Activated CD8-positive, alpha-beta T cell treated with anti-CD3 and anti-CD28 coated beads for 36 hours (primary cell): ENCODE data around the gene EPHA10. TPM values are rescaled to one million over a fixed set of nuclear protein-coding genes. Genes with fewer than 3 reads are reported as not detected.

Experiments
- ATAC-seq: fragments of 200-7000 bp; cut with Tn5 transposase; one replicate; pipeline ENCODE4 v1.10.0; 2021; ENCODE audit warnings: mild to moderate bottlenecking, moderate library complexity
- CTCF ChIA-PET: fragments of 350-600 bp; sonication (Branson Sonifier 250); formaldehyde crosslinking; loops from one replicate; lab custom pipeline; 2021; ENCODE audit warnings: antibody characterized with exemption; lab: Charles Lee
- POLR2A ChIA-PET: fragments of 350-600 bp; sonication (Branson Sonifier 250); formaldehyde crosslinking; loops from one replicate; lab custom pipeline; 2021; ENCODE audit warnings: antibody characterized with exemption; lab: Charles Lee
- DNase-seq: peaks from one replicate; pipeline ENCODE4 v3.0.0-alpha.2; 2020
- H3K27ac Mint-ChIP-seq: one replicate; pipeline ENCODE4 v1.8.0; 2021; ENCODE audit warnings: mild to moderate bottlenecking, mixed read lengths
- H3K27me3 Mint-ChIP-seq: one replicate; pipeline ENCODE4 v1.8.0; 2021; ENCODE audit warnings: mixed read lengths
- H3K36me3 Mint-ChIP-seq: one replicate; pipeline ENCODE4 v1.8.0; 2021; ENCODE audit warnings: low read depth, mixed read lengths
- H3K4me1 Mint-ChIP-seq: one replicate; pipeline ENCODE4 v1.8.0; 2021; ENCODE audit warnings: low read depth, mixed read lengths
- H3K4me3 Mint-ChIP-seq: one replicate; pipeline ENCODE4 v1.8.0; 2021; ENCODE audit warnings: mild to moderate bottlenecking, moderate library complexity, mixed read lengths
- H3K9me3 Mint-ChIP-seq: one replicate; pipeline ENCODE4 v1.8.0; 2021; ENCODE audit warnings: mixed read lengths
- intact Hi-C: fragments of 100-400 bp; cut with micrococcal nuclease; formaldehyde crosslinking; loops from one replicate; pipeline ENCODE4 v1.10.0; 2022
- total RNA-seq, 2 experiments: library from RNA; stranded (reverse); gene quantifications; one replicate each; pipeline ENCODE4 v1.2.3, GENCODE V29; 2021
- TF ChIP-seq, protein P1 (sequence below): fragments of 200-600 bp; IDR thresholded peaks from one replicate; pipeline ENCODE4 v1.8.0; 2022; ENCODE audit warnings: antibody characterized with exemption, mild to moderate bottlenecking

Gene EPHA10
- total RNA-seq, 2 experiments from 2014 or later, result not detected

DNA sequence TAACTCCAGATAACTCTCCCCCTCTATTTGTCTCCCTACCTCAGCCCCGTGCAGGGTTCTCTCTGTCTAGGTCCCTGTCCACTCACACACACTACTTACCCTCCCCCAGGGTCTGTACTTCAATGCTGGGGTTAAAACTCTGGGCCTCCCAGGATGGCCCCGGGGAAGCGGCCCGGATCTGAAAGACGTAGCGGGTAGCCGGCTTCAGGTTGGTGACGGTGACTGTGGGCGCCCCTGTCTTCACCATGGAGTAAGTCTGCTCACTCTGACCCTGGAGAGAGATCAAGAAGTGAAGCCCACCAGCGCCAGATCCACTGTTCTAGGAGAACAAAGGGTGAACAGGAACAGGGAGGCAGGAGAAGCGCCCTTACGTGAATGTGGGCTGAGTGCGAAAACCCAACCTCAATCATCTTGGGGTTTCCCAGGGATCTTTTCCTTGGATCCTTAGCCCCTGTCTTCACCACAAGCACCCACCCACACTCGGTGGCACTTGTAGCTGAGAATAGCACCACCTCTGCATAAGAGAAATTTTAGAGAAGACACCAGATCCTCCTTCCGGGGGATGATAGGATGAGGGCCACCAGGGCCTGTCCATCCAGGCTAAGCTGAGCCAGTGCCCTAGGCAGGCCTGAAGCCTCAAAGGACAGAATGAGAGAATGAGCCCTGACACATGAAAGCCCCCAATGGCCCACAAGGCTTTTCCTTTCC lies 33.5 kb downstream of the EPHA10 start:
- Mint-ChIP-seq H3K4me3 (no peak overlapping the region), H3K36me3 (no peaks in the 10 kb centered on the region), H3K9me3 (no peaks in the 10 kb centered on the region), H3K27me3 (peaks cover 49% of the 10 kb centered on the region), H3K4me1 (no peaks in the 10 kb centered on the region), H3K27ac (no peak overlapping the region)
- ChIA-PET POLR2A (no interaction called here), CTCF (no interaction called here)
- intact Hi-C loops, result no loop called here
- TF ChIP-seq, protein P1, sequence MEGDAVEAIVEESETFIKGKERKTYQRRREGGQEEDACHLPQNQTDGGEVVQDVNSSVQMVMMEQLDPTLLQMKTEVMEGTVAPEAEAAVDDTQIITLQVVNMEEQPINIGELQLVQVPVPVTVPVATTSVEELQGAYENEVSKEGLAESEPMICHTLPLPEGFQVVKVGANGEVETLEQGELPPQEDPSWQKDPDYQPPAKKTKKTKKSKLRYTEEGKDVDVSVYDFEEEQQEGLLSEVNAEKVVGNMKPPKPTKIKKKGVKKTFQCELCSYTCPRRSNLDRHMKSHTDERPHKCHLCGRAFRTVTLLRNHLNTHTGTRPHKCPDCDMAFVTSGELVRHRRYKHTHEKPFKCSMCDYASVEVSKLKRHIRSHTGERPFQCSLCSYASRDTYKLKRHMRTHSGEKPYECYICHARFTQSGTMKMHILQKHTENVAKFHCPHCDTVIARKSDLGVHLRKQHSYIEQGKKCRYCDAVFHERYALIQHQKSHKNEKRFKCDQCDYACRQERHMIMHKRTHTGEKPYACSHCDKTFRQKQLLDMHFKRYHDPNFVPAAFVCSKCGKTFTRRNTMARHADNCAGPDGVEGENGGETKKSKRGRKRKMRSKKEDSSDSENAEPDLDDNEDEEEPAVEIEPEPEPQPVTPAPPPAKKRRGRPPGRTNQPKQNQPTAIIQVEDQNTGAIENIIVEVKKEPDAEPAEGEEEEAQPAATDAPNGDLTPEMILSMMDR, result no peak
- ATAC-seq (no peak), DNase-seq (no peak)

DNA sequence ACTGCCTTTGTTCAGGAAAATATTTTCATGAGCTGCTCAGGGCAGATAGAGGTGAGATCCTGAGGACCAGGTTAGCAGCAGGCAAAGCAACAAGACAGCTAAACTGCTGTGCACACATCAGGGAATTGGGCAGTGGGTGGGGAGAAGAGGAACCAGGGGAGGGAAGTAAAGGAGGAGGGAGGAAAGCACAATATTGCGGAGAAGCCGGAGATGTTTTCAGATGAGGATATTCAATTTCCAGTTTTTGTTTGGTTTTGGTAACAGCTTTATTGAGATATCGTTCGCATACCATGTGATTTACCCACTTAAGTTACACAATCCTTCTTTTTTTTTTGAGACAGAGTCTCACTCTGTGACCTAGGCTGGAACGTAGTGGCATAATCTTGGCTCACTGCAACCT lies 34.5 kb downstream of the EPHA10 start:
- CTCF ChIA-PET, result interaction anchor here (0.7 to 0.9 kb wide), 2 partner anchors 13 to 18 kb away, joined by 3 read pairs; no protein-coding TSS in a partner anchor
- TF ChIP-seq, protein P1, result no peak

DNA sequence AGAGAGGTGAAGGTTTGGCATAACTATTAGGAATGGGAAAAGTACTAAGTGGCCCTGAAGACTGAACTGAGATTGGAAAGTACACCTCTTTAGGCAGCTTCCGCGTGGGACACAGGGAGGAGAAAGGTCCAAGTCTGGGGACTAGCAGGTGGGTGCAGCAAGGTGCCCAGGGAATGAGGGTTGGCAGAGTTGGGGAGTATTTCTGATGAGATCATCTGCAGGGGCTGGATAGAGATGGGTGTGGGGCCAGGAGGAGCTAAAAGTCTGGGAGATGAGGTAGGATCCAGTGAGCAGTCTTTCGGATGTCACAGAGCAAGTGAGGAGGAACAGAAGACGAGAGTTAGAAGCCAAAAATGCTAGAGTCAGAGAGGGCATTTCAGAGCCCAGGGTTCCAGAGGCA lies 36.5 kb downstream of the EPHA10 start:
- ChIA-PET CTCF (no interaction called here), POLR2A (interaction anchor here (1.1 kb wide), 1 partner anchor 52 kb away, joined by 3 read pairs; no protein-coding TSS in a partner anchor)
- Mint-ChIP-seq H3K9me3 (no peaks in the 10 kb centered on the region), H3K4me1 (no peaks in the 10 kb centered on the region), H3K27me3 (peaks cover 30% of the 10 kb centered on the region), H3K4me3 (no peak overlapping the region), H3K36me3 (no peaks in the 10 kb centered on the region), H3K27ac (no peak overlapping the region)
- ATAC-seq (no peak), DNase-seq (no peak)
- TF ChIP-seq, protein P1, result no peak
- intact Hi-C loops, result no loop called here

More for the DNA sequence above, 34.5 kb downstream of the EPHA10 start:
- Mint-ChIP-seq H3K4me3 (no peak overlapping the region), H3K9me3 (no peaks in the 10 kb centered on the region), H3K27me3 (peaks cover 44% of the 10 kb centered on the region), H3K36me3 (no peaks in the 10 kb centered on the region), H3K4me1 (no peaks in the 10 kb centered on the region), H3K27ac (no peak overlapping the region)
- DNase-seq (no peak), ATAC-seq (no peak)
- intact Hi-C loops, result no loop called here
- POLR2A ChIA-PET, result interaction anchor here (0.6 kb wide), 1 partner anchor 53 kb away, joined by 3 read pairs; no protein-coding TSS in a partner anchor

DNA sequence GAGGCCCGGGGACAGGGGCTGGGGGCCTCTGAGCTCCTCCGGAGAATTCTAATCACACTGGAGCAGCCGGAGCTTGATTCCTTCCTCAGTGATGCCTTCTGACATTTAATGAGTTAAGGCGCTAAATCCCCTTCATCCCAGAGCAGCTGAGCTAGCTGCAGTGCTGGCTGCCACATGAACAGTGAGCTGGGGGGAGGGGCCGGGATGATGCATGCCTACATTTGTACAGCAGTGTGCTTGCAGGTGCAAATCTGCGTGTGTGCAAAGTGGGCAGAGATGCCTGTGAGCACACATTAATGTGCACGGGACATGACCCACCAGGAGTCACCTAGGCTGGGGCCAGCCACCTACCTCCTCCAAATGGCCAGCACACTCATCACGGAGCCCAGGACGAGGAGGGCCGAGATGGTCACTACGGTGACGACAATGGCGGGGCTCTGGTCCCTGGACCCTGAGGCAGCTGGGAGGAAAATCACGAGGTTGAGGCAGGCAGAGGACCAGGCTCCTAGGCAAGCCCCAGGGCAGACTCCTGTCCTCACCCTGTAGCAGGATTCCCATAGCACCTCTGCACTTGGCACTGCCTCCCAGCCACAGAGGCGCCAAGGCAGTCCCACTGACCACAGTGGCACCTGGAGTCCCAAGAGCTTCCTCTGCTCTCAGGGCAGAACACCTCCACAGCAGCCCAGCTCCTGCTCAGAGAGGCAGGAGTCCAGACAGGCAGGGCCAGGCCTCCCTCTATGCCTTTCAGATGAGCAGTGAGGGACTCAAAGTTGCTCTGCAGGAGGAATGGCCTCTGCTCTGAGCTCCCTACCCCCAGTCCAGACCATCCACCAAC lies 38.0 kb downstream of the EPHA10 start:
- TF ChIP-seq, protein P1, result no peak
- Mint-ChIP-seq H3K4me3 (no peak overlapping the region), H3K27me3 (peaks cover 22% of the 10 kb centered on the region), H3K9me3 (no peaks in the 10 kb centered on the region), H3K4me1 (no peaks in the 10 kb centered on the region), H3K36me3 (no peaks in the 10 kb centered on the region), H3K27ac (no peak overlapping the region)
- intact Hi-C loops, result no loop called here
- POLR2A ChIA-PET, result interaction anchor here (0.9 kb wide), 1 partner anchor 14 kb away, joined by 3 read pairs; no protein-coding TSS in a partner anchor
- CTCF ChIA-PET, result no interaction called here
- no peak for DNase-seq
- ATAC-seq, result no peak
